Duodenal mucosa (tissue), 2 donors: Measurements from ENCODE around the gene SYNJ2.
"Not testable (repeated sequence)": the region's sequence is repeated elsewhere in the genome, so short reads cannot be mapped to it uniquely, and the experiment has no call there.

Source experiments
- H3K27ac ChIP-seq: one replicate; pipeline ENCODE4 v1.7.0; 2013; ENCODE audit warnings: low read depth, low read length
- H3K27me3 ChIP-seq, 2 donors: one replicate each; pipeline ENCODE4 v1.7.0; 2013; ENCODE audit warnings: low read length in 2 of 2, control low read depth in 1 of 2; ENCODE audit not compliant: insufficient read depth in 2 of 2, control insufficient read depth in 1 of 2
- H3K36me3 ChIP-seq, 2 donors: one replicate each; pipeline ENCODE4 v1.7.0; 2013; ENCODE audit warnings: low read length in 2 of 2, control low read depth in 1 of 2; ENCODE audit not compliant: insufficient read depth in 2 of 2, control insufficient read depth in 1 of 2
- H3K4me1 ChIP-seq, 2 donors: one replicate each; pipeline ENCODE4 v1.7.0; 2013; ENCODE audit warnings: low read length in 2 of 2, control low read depth in 1 of 2; ENCODE audit not compliant: insufficient read depth in 2 of 2, control insufficient read depth in 1 of 2
- H3K4me3 ChIP-seq, 2 donors: one replicate each; pipeline ENCODE4 v1.7.0; 2013; ENCODE audit warnings: low read length in 2 of 2, low read depth in 1 of 2
- H3K9ac ChIP-seq, 2 donors: one replicate each; pipeline ENCODE4 v1.7.0; 2013; ENCODE audit warnings: low read length in 2 of 2, low read depth in 1 of 2
- H3K9me3 ChIP-seq, 2 donors: one replicate each; pipeline ENCODE4 v1.7.0; 2013; ENCODE audit warnings: low read length in 2 of 2, control low read depth in 1 of 2; ENCODE audit not compliant: control insufficient read depth in 1 of 2

SYNJ2 gene

GRCh38 chr6:157967020-157967419, 14.6 kb upstream of the SYNJ2 start:
- Histone ChIP-seq H3K27me3 (no peaks in the 10 kb centered on the region), H3K4me3 (no peak overlapping the region), H3K9ac (peak overlapping the region; percentile 34 to 54), H3K4me1 (peaks cover 15 to 16% of the 10 kb centered on the region in 2 donors), H3K9me3 (no peaks in the 10 kb centered on the region), H3K27ac (peak overlapping the region; percentile 75), H3K36me3 (no peaks in the 10 kb centered on the region)

GRCh38 chr6:157967486-157967885, 14.2 kb upstream of the SYNJ2 start:
- Histone ChIP-seq H3K36me3 (no peaks in the 10 kb centered on the region), H3K4me1 (peaks cover 15 to 16% of the 10 kb centered on the region in 2 donors), H3K4me3 (no peak overlapping the region), H3K9ac (peak overlapping the region in 1 of 2 donors; percentile 54), H3K27ac (no peak overlapping the region), H3K27me3 (no peaks in the 10 kb centered on the region), H3K9me3 (no peaks in the 10 kb centered on the region)

GRCh38 chr6:157972177-157972576, 9.5 kb upstream of the SYNJ2 start:
- not testable (repeated sequence) for H3K4me3 ChIP-seq

GRCh38 chr6:157974341-157974894, 7.2 kb upstream of the SYNJ2 start:
- no peak overlapping the region for H3K9ac ChIP-seq
- no peak overlapping the region for H3K4me3 ChIP-seq
- no peaks in the 10 kb centered on the region for H3K4me1 ChIP-seq
- no peaks in the 10 kb centered on the region for H3K36me3 ChIP-seq
- no peaks in the 10 kb centered on the region for H3K27me3 ChIP-seq
- H3K27ac ChIP-seq, result no peak overlapping the region
- H3K9me3 ChIP-seq, result no peaks in the 10 kb centered on the region

More at GRCh38 chr6:157972177-157972576, 9.5 kb upstream of the SYNJ2 start:
- not testable (repeated sequence) for H3K9me3 ChIP-seq, H3K36me3 ChIP-seq, H3K27me3 ChIP-seq, H3K27ac ChIP-seq, H3K4me1 ChIP-seq, H3K9ac ChIP-seq

DNA sequence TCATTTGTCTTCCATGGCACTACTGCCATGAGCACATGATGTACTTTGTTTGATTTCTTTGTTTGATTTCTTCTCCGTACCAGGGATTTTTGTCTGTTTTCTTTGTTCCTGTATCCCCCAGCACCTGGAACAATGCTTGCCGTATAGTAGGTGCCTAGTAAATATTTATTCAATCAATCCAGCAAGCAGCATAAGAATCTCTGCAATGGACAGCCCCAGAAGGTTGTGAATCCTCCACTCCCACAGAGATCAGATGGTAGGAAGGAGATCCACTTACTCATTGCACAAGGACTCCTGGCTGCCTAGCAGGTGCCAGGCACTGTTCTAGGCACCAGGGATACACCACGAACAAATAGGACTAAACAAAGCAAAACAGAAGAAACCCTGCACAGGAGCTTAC, 6.7 kb upstream of the SYNJ2 start:
- Histone ChIP-seq H3K4me3 (no peak overlapping the region), H3K9ac (no peak overlapping the region), H3K4me1 (no peaks in the 10 kb centered on the region), H3K36me3 (no peaks in the 10 kb centered on the region), H3K9me3 (no peaks in the 10 kb centered on the region), H3K27ac (no peak overlapping the region), H3K27me3 (no peaks in the 10 kb centered on the region)

GRCh38 chr6:157975456-157975855, 6.2 kb upstream of the SYNJ2 start:
- Histone ChIP-seq H3K4me1 (peaks cover under 1 to 3% of the 10 kb centered on the region in 2 donors), H3K36me3 (no peaks in the 10 kb centered on the region), H3K9ac (no peak overlapping the region), H3K9me3 (no peaks in the 10 kb centered on the region), H3K4me3 (no peak overlapping the region), H3K27ac (no peak overlapping the region), H3K27me3 (no peaks in the 10 kb centered on the region)

DNA sequence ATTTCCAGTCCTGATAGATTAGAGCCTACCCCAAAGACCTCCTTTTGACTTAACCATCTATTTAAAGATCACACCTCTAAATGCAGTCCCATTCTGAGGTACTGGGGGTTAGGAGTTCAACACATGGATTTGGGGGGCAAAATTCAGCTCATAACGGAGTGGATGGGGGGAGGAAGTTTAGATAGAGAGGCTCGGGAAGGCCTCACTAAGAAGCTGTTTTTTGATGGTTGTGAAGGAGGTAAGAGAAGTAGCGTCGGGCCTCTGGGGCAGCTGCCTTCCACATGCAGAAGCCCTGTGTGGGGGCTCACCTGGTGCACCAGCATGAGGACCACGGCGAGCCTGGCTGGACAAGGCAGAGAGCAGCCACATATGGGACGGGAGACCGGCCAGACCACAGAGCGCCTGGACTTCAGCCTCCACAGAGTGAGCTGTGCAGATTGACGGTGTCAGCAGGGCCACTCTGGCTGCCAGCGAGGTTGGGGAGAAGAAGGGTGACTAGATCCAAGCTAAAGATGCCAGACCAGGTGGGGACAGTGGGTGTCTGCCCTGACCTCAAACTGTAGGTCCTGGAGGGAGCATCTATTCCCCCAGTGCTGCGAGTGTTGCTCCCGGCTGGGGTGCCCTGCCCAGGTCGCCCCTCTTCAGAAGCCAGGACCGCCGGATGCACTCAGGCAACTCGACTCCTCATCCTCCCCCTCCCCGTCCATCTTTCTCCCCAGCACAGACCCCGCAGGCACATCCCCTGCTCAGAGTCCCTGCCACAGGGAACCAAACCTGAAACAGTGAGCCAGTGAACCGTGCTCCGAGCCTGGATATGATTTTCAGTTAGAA, 5.1 kb upstream of the SYNJ2 start:
- Histone ChIP-seq H3K4me1 (peaks cover 8 to 10% of the 10 kb centered on the region in 2 donors), H3K27ac (no peak overlapping the region), H3K9ac (no peak overlapping the region), H3K4me3 (no peak overlapping the region), H3K27me3 (no peaks in the 10 kb centered on the region), H3K36me3 (no peaks in the 10 kb centered on the region), H3K9me3 (no peaks in the 10 kb centered on the region)

- Histone ChIP-seq H3K9me3 (no peaks in the 10 kb centered on the region), H3K4me1 (peaks cover 9 to 11% of the 10 kb centered on the region in 2 donors), H3K36me3 (no peaks in the 10 kb centered on the region)
Observed at GRCh38 chr6:157977176-157977804, 4.4 kb upstream of the SYNJ2 start.

GRCh38 chr6:157978021-157978783, 3.5 kb upstream of the SYNJ2 start:
- H3K36me3 ChIP-seq, result no peaks in the 10 kb centered on the region
- no peak overlapping the region for H3K9ac ChIP-seq
- no peak overlapping the region for H3K4me3 ChIP-seq
- peaks cover 18 to 20% of the 10 kb centered on the region in 2 donors for H3K4me1 ChIP-seq
- no peaks in the 10 kb centered on the region for H3K9me3 ChIP-seq
- H3K27me3 ChIP-seq, result no peaks in the 10 kb centered on the region
- no peak overlapping the region for H3K27ac ChIP-seq

More at GRCh38 chr6:157977176-157977804, 4.4 kb upstream of the SYNJ2 start:
- no peaks in the 10 kb centered on the region for H3K27me3 ChIP-seq
- H3K9ac ChIP-seq, result no peak overlapping the region
- H3K27ac ChIP-seq, result no peak overlapping the region
- no peak overlapping the region for H3K4me3 ChIP-seq
